GM12878 (cell line): Measurements from ENCODE around the gene TNFRSF14. TPM values are rescaled to one million over a fixed set of nuclear protein-coding genes. Genes with fewer than 3 reads are reported as not detected.

Experiments
- BACH1 ChIP-seq: fragments of 450-650 bp; IDR thresholded peaks from 2 replicates; pipeline ENCODE4 v1.6.1; 2017; ENCODE audit warnings: mild to moderate bottlenecking, borderline replicate concordance
- BHLHE40 ChIP-seq, 2 experiments: fragments of 450-650 bp in 1 of 2; IDR thresholded peaks; 2 replicates each; pipeline ENCODE4 v1.6.1; 2011 to 2017; ENCODE audit warnings: low read depth in 2 of 2, borderline replicate concordance in 1 of 2, improper control_type of control experiment in 1 of 2, low read length in 1 of 2, mild to moderate bottlenecking in 1 of 2
- CREB1 ChIP-seq: IDR thresholded peaks from 2 replicates; pipeline ENCODE4 v1.6.1; 2012; ENCODE audit warnings: low read depth, mild to moderate bottlenecking, inconsistent platforms
- DPF2 ChIP-seq: fragments of 450-650 bp; IDR thresholded peaks from 2 replicates; pipeline ENCODE4 v1.6.1; 2017; ENCODE audit warnings: mild to moderate bottlenecking
- IKZF2 ChIP-seq, 2 experiments: fragments of 450-650 bp; IDR thresholded peaks; 2 replicates each; pipeline ENCODE4 v1.6.1; 2017; ENCODE audit warnings: mild to moderate bottlenecking in 2 of 2, moderate library complexity in 2 of 2
- NKRF ChIP-seq: fragments of 450-650 bp; conservative IDR thresholded peaks from 2 replicates; pipeline ENCODE4 v1.6.1; 2017; ENCODE audit warnings: mild to moderate bottlenecking, moderate library complexity
- RAD21 ChIP-seq: IDR thresholded peaks from 2 replicates; pipeline ENCODE4 v1.6.1; 2011; ENCODE audit warnings: mild to moderate bottlenecking, low read depth, low read length, moderate library complexity; ENCODE audit not compliant: insufficient read depth
- RAD51 ChIP-seq: fragments of 450-650 bp; IDR thresholded peaks from 2 replicates; pipeline ENCODE4 v1.6.1; 2016; ENCODE audit warnings: moderate library complexity, mild to moderate bottlenecking, inconsistent platforms
- RB1 ChIP-seq: fragments of 450-650 bp; formaldehyde crosslinking; IDR thresholded peaks from 2 replicates; pipeline ENCODE4 v1.6.1; 2017; ENCODE audit warnings: mild to moderate bottlenecking, borderline replicate concordance
- SMARCA5 ChIP-seq: fragments of 450-650 bp; IDR thresholded peaks from 2 replicates; pipeline ENCODE4 v1.6.1; 2017; ENCODE audit warnings: mild to moderate bottlenecking
- SPI1 ChIP-seq: IDR thresholded peaks from 2 replicates; pipeline ENCODE4 v1.6.1; 2011; ENCODE audit warnings: low read depth, mild to moderate bottlenecking, low read length, moderate library complexity, borderline replicate concordance; ENCODE audit not compliant: insufficient read depth
- STAT1 ChIP-seq: fragments of 450-650 bp; conservative IDR thresholded peaks from 2 replicates; pipeline ENCODE4 v1.6.1; 2014; ENCODE audit warnings: antibody characterized with exemption, mild to moderate bottlenecking
- TCF3 ChIP-seq: IDR thresholded peaks from 2 replicates; pipeline ENCODE4 v1.6.1; 2012; ENCODE audit warnings: low read depth, mild to moderate bottlenecking, low read length, borderline replicate concordance; ENCODE audit not compliant: insufficient read depth
- USF1 ChIP-seq: IDR thresholded peaks from 2 replicates; pipeline ENCODE4 v1.6.1; 2011; ENCODE audit warnings: borderline replicate concordance, low read depth, mild to moderate bottlenecking, moderate library complexity, mixed read lengths, low read length; ENCODE audit not compliant: insufficient read depth; ENCODE audit errors: extremely low read length
- ZNF207 ChIP-seq: fragments of 450-650 bp; IDR thresholded peaks from 2 replicates; pipeline ENCODE4 v1.6.1; 2014; ENCODE audit warnings: antibody characterized with exemption, mild to moderate bottlenecking, borderline replicate concordance
- ZNF384 ChIP-seq: IDR thresholded peaks from 2 replicates; pipeline ENCODE4 v1.6.1; 2012; ENCODE audit warnings: low read depth, mild to moderate bottlenecking, low read length, improper control_type of control experiment, borderline replicate concordance
- polyA plus RNA-seq, 11 experiments: library from polyadenylated mRNA; depleted of rRNA in 4 of 11; unstranded in 6 of 11; stranded (reverse) in 5 of 11; fragments of >200 nt; fragmentation: Nextera tagmentation in 4 of 11; fragmentation: Illumina TruSeq in 1 of 11; extraction: Ambion mirVana in 4 of 11; extraction: Trizol in 1 of 11; gene quantifications; 1 replicate in 1 of 11; 2 replicates in 10 of 11; pipeline versions ENCODE4 v1.2.1 to v1.2.3, GENCODE V29; 2011 to 2016; ENCODE audit warnings: inconsistent platforms in 2 of 11, missing spikeins in 2 of 11, low read depth in 1 of 11
- total RNA-seq, 4 experiments: library from RNA; depleted of rRNA in 3 of 4; stranded (reverse); fragments of >200 nt in 3 of 4; fragmentation: Illumina TruSeq in 1 of 4; extraction: Trizol in 1 of 4; gene quantifications; 2 replicates each; pipeline versions ENCODE4 v1.2.1 to v1.2.3, GENCODE V29; 2013 to 2021
- TF ChIP-seq, protein P1 (sequence below): fragments of 450-650 bp; IDR thresholded peaks from 2 replicates; pipeline ENCODE4 v1.6.1; 2017; ENCODE audit warnings: mild to moderate bottlenecking, low read depth, inconsistent platforms; ENCODE audit not compliant: poor library complexity, severe bottlenecking
- TF ChIP-seq, protein P2 (sequence below): IDR thresholded peaks from 2 replicates; pipeline ENCODE4 v1.6.1; 2011; ENCODE audit warnings: borderline replicate concordance, low read depth, mild to moderate bottlenecking, moderate library complexity, low read length; ENCODE audit not compliant: insufficient read depth, poor library complexity, severe bottlenecking
- TF ChIP-seq, protein P3 (sequence below): fragments of 450-650 bp; IDR thresholded peaks from 2 replicates; pipeline ENCODE4 v1.6.1; 2017; ENCODE audit warnings: low read depth, mild to moderate bottlenecking, moderate library complexity

Gene TNFRSF14
- total and polyA plus RNA-seq, 10 of the 15 experiments (the other 5 are each of a cell fraction or from before 2014, with no cell fraction given) = 0.43 to 114 (median 41.5) TPM

DNA sequence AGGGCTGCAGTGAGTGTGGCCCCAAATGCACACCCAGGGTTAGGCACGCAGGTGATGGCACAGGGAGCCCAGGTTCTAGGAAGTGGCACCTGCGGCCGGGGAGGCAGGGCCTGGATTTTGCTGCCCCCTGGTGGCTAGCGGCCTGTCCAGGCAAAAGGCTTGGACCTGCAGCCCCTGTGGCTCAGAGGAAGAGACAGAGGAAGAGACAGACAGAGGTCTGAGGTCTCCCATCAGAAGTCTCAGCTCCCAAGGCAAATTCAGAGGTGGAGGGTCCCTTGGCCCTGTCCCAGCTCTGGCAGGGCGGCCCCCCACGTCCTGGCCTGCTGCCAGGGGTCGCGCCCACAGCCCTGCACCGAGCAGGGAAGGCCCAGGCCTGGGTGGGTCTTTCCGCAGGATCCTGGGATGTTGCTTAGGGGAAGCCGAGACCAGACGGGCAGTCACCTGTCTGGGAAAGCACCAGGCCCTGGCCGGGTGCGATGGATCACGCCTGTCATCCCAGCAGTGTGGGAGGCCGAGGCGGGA is 8.0 kb upstream of the TNFRSF14 start (continued):
- TF ChIP-seq SPI1 (no peak; the same call in 1 of the 2 replicates), ZNF207 (peak; percentile 61; the same call in 1 of the 2 replicates), RB1 (0 out of 2 replicates have a peak, but pooled peaks have one; percentile 11), ZNF384 (no peak), SMARCA5 (peak; percentile 87), BHLHE40 (IDR thresholded peaks at IDR 0.05; ENCODE audit: borderline replicate concordance in 1 of 2, low read depth in 2 of 2, low read length in 1 of 2) (peak in 1 of 2 experiments; percentile 57; a peak in 2 of 4 replicates), RAD51 (no peak), CREB1 (no peak), BACH1 (peak; percentile 71; the same call in 1 of the 2 replicates), RAD21 (peak; percentile 84), STAT1 (no peak), DPF2 (peak; percentile 71), USF1 (no peak), TCF3 (no peak; the same call in 1 of the 2 replicates), NKRF (peak; percentile 48; the same call in 1 of the 2 replicates), IKZF2 (IDR thresholded peaks at IDR 0.05) (peak; percentile 75 to 78)
- TF ChIP-seq, protein P1, sequence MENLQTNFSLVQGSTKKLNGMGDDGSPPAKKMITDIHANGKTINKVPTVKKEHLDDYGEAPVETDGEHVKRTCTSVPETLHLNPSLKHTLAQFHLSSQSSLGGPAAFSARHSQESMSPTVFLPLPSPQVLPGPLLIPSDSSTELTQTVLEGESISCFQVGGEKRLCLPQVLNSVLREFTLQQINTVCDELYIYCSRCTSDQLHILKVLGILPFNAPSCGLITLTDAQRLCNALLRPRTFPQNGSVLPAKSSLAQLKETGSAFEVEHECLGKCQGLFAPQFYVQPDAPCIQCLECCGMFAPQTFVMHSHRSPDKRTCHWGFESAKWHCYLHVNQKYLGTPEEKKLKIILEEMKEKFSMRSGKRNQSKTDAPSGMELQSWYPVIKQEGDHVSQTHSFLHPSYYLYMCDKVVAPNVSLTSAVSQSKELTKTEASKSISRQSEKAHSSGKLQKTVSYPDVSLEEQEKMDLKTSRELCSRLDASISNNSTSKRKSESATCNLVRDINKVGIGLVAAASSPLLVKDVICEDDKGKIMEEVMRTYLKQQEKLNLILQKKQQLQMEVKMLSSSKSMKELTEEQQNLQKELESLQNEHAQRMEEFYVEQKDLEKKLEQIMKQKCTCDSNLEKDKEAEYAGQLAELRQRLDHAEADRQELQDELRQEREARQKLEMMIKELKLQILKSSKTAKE = no peak
- TF ChIP-seq, protein P2, sequence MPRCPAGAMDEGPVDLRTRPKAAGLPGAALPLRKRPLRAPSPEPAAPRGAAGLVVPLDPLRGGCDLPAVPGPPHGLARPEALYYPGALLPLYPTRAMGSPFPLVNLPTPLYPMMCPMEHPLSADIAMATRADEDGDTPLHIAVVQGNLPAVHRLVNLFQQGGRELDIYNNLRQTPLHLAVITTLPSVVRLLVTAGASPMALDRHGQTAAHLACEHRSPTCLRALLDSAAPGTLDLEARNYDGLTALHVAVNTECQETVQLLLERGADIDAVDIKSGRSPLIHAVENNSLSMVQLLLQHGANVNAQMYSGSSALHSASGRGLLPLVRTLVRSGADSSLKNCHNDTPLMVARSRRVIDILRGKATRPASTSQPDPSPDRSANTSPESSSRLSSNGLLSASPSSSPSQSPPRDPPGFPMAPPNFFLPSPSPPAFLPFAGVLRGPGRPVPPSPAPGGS = peak; percentile 8
- TF ChIP-seq, protein P3, sequence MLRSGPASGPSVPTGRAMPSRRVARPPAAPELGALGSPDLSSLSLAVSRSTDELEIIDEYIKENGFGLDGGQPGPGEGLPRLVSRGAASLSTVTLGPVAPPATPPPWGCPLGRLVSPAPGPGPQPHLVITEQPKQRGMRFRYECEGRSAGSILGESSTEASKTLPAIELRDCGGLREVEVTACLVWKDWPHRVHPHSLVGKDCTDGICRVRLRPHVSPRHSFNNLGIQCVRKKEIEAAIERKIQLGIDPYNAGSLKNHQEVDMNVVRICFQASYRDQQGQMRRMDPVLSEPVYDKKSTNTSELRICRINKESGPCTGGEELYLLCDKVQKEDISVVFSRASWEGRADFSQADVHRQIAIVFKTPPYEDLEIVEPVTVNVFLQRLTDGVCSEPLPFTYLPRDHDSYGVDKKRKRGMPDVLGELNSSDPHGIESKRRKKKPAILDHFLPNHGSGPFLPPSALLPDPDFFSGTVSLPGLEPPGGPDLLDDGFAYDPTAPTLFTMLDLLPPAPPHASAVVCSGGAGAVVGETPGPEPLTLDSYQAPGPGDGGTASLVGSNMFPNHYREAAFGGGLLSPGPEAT = 0 out of 2 replicates have a peak, but pooled peaks have one; percentile 80
